ENCODE results near the gene CLDN8.

The CLDN8 gene

GRCh38 chr21:30216041-30216723 is at the start of gene CLDN8:
Gene CLDN8 (minus strand): TSS chr21:30216097. CDS start chr21:30215925, 172 bp downstream.
- no peak for DNase-seq

- DNase-seq: peak in 1 of 2 experiments; percentile 6
These were observed 41.9 kb upstream of the CLDN8 start for GRCh38 chr21:30257773-30258172.

GRCh38 chr21:30256100-30256499 is 40.2 kb upstream of the CLDN8 start:
- DNase-seq: no peak

- DNase-seq: no peak
These were observed 39.8 kb upstream of the CLDN8 start for GRCh38 chr21:30255679-30256078.

GRCh38 chr21:30251781-30252180 is 35.9 kb upstream of the CLDN8 start:
- no peak for DNase-seq

GRCh38 chr21:30249936-30250335 is 34.0 kb upstream of the CLDN8 start:
- DNase-seq: no peak

- DNase-seq: no peak
These were observed 32.9 kb upstream of the CLDN8 start for GRCh38 chr21:30248844-30249243.

- DNase-seq: no peak
These were observed 29.2 kb upstream of the CLDN8 start for GRCh38 chr21:30245061-30245460.

GRCh38 chr21:30243691-30244090 is 27.8 kb upstream of the CLDN8 start:
- DNase-seq: no peak

- DNase-seq: no peak
These were observed 24.8 kb upstream of the CLDN8 start for GRCh38 chr21:30240661-30241060.

GRCh38 chr21:30238168-30238567 is 22.3 kb upstream of the CLDN8 start:
- DNase-seq: no peak

GRCh38 chr21:30234643-30235042 is 18.7 kb upstream of the CLDN8 start:
- DNase-seq: no peak

GRCh38 chr21:30234050-30234449 is 18.2 kb upstream of the CLDN8 start:
- DNase-seq: no peak

GRCh38 chr21:30233228-30234020 is 17.5 kb upstream of the CLDN8 start:
- DNase-seq: no peak

GRCh38 chr21:30232011-30232410 is 16.1 kb upstream of the CLDN8 start:
- DNase-seq: no peak

GRCh38 chr21:30227633-30228404 is 11.9 kb upstream of the CLDN8 start:
- no peak for DNase-seq

GRCh38 chr21:30227128-30227527 is 11.2 kb upstream of the CLDN8 start:
- no peak for DNase-seq

GRCh38 chr21:30223596-30223995 is 7.7 kb upstream of the CLDN8 start:
- no peak for DNase-seq

- DNase-seq: no peak
These were observed 6.8 kb upstream of the CLDN8 start for GRCh38 chr21:30222724-30223123.

- DNase-seq: no peak
These were observed 4.8 kb downstream of the CLDN8 start for GRCh38 chr21:30211071-30211470.

- DNase-seq: no peak
These were observed 6.3 kb downstream of the CLDN8 start for GRCh38 chr21:30209601-30210000.

- DNase-seq: no peak
These were observed 8.7 kb downstream of the CLDN8 start for GRCh38 chr21:30207252-30207579.

- no peak for DNase-seq
These were observed 9.2 kb downstream of the CLDN8 start for GRCh38 chr21:30206551-30207251.
